Limb (tissue), 2 donors: ENCODE measurements around the gene TUBE1.
A peak's percentile ranks its signal among the peaks of the same experiment; 100 is the strongest.
"Not testable (repeated sequence)": the region's sequence is repeated elsewhere in the genome, so short reads cannot be mapped to it uniquely, and the experiment has no call there.

Source experiments
- DNase-seq, 2 donors: peaks; one replicate each; pipeline ENCODE4 v3.0.0-alpha.2; 2016; ENCODE audit errors: extremely low spot score in 2 of 2

The TUBE1 gene

GRCh38 chr6:112087136-112087911 is at the start of gene TUBE1, which contains the start of gene FAM229B:
TUBE1 (minus strand) TSS chr6:112087482; CDS start chr6:112087434, 48 bp downstream.
FAM229B (plus strand) TSS chr6:112087591; CDS start chr6:112099284, 11,693 bp downstream.
- DNase-seq, result peak; percentile 91 to 98

GRCh38 chr6:112130878-112131277 is 43.6 kb upstream of the TUBE1 start:
- DNase-seq, result no peak

- DNase-seq, result no peak
Measured at GRCh38 chr6:112128208-112128607, 40.9 kb upstream of the TUBE1 start.

- no peak for DNase-seq
Measured at GRCh38 chr6:112123982-112124381, 36.7 kb upstream of the TUBE1 start.

- no peak for DNase-seq
Measured at GRCh38 chr6:112122756-112123155, 35.5 kb upstream of the TUBE1 start.

- no peak for DNase-seq
Measured at GRCh38 chr6:112118034-112118433, 30.8 kb upstream of the TUBE1 start.

- DNase-seq, result no peak
Measured at GRCh38 chr6:112117554-112117953, 30.3 kb upstream of the TUBE1 start.

GRCh38 chr6:112116221-112116620 is 28.9 kb upstream of the TUBE1 start:
- DNase-seq, result no peak

GRCh38 chr6:112114577-112115223 is 27.4 kb upstream of the TUBE1 start:
- no peak for DNase-seq

- DNase-seq, result no peak
Measured at GRCh38 chr6:112113918-112114317, 26.6 kb upstream of the TUBE1 start.

GRCh38 chr6:112113431-112113830 is 26.1 kb upstream of the TUBE1 start:
- peak in 1 of 2 donors; percentile 58 for DNase-seq

GRCh38 chr6:112109262-112109661 is 22.0 kb upstream of the TUBE1 start:
- DNase-seq, result no peak

- no peak for DNase-seq
Measured at GRCh38 chr6:112106562-112106961, 19.3 kb upstream of the TUBE1 start.

- DNase-seq, result not testable (repeated sequence)
Measured at GRCh38 chr6:112106026-112106425, 18.7 kb upstream of the TUBE1 start.

GRCh38 chr6:112100561-112100960 is 13.3 kb upstream of the TUBE1 start:
- no peak for DNase-seq

- no peak for DNase-seq
Measured at GRCh38 chr6:112096901-112097300, 9.6 kb upstream of the TUBE1 start.

GRCh38 chr6:112087916-112088315 is 634 bp upstream of the TUBE1 start:
- DNase-seq, result no peak

GRCh38 chr6:112086744-112087135 is 542 bp downstream of the TUBE1 start:
- DNase-seq, result peak in 1 of 2 donors; percentile 64

- DNase-seq, result no peak
Measured at GRCh38 chr6:112085286-112086065, 1.8 kb downstream of the TUBE1 start.

- no peak for DNase-seq
Measured at GRCh38 chr6:112081569-112081968, 5.7 kb downstream of the TUBE1 start.

- DNase-seq, result no peak
Measured at GRCh38 chr6:112066606-112067005, 20.7 kb downstream of the TUBE1 start.

GRCh38 chr6:112065426-112065986 is 21.8 kb downstream of the TUBE1 start:
- no peak for DNase-seq
